Progenitor cell of endocrine pancreas (in vitro differentiated cells): ENCODE results near the gene HK2. TPM values are rescaled to one million over a fixed set of nuclear protein-coding genes. Genes with fewer than 3 reads are reported as not detected.

Experiments used
- DNase-seq: peaks from one replicate; pipeline ENCODE4 v3.0.0; 2021; ENCODE audit warnings: low spot score; ENCODE audit not compliant: unreplicated experiment
- H3K27ac Mint-ChIP-seq: 2 replicates; pipeline ENCODE4 v1.8.0; 2021; ENCODE audit warnings: mild to moderate bottlenecking, moderate library complexity, mixed read lengths
- H3K27me3 Mint-ChIP-seq: 2 replicates; pipeline ENCODE4 v1.8.0; 2021; ENCODE audit warnings: mixed read lengths
- H3K36me3 Mint-ChIP-seq: 2 replicates; pipeline ENCODE4 v1.8.0; 2022; ENCODE audit warnings: mixed read lengths; ENCODE audit not compliant: insufficient read depth
- H3K4me1 Mint-ChIP-seq: 2 replicates; pipeline ENCODE4 v1.8.0; 2021; ENCODE audit warnings: low read depth, mixed read lengths
- H3K4me3 Mint-ChIP-seq: 2 replicates; pipeline ENCODE4 v1.8.0; 2021; ENCODE audit warnings: low read depth, mild to moderate bottlenecking, moderate library complexity, mixed read lengths
- H3K9me3 Mint-ChIP-seq: 2 replicates; pipeline ENCODE4 v1.8.0; 2021; ENCODE audit warnings: low read depth, mixed read lengths
- CTCF ChIP-seq: fragments of 200-600 bp; sonication (generic); IDR thresholded peaks from one replicate; pipeline ENCODE4 v1.5.0; 2021; ENCODE audit warnings: antibody characterized with exemption, mild to moderate bottlenecking; ENCODE audit not compliant: unreplicated experiment
- total RNA-seq: library from RNA; stranded (reverse); gene quantifications from 2 replicates; pipeline ENCODE4 v1.2.1, GENCODE V29; 2021

The HK2 gene
- total RNA-seq, 1 donor from 2014 or later = 18.2 TPM

GRCh38 chr2:74844752-74845151 lies 10.8 kb downstream of the HK2 start:
- Mint-ChIP-seq H3K9me3 (no peaks in the 10 kb centered on the region), H3K27ac (no peak overlapping the region), H3K36me3 (peaks cover 2% of the 10 kb centered on the region), H3K27me3 (no peaks in the 10 kb centered on the region), H3K4me1 (peaks cover 39% of the 10 kb centered on the region), H3K4me3 (no peak overlapping the region)
- DNase-seq = no peak
- TF ChIP-seq CTCF = no peak

- DNase-seq = no peak
- Mint-ChIP-seq H3K36me3 (peaks cover 2% of the 10 kb centered on the region), H3K9me3 (no peaks in the 10 kb centered on the region), H3K4me1 (peaks cover 44% of the 10 kb centered on the region), H3K27ac (peak overlapping the region; percentile 73), H3K4me3 (no peak overlapping the region), H3K27me3 (no peaks in the 10 kb centered on the region)
- TF ChIP-seq CTCF = no peak
These were observed 11.4 kb downstream of the HK2 start for GRCh38 chr2:74845217-74845751.

GRCh38 chr2:74845991-74846390 lies 12.1 kb downstream of the HK2 start:
- no peak for TF ChIP-seq CTCF
- H3K4me3 Mint-ChIP-seq = no peak overlapping the region
- no peak for DNase-seq
- no peaks in the 10 kb centered on the region for H3K9me3 Mint-ChIP-seq
- H3K4me1 Mint-ChIP-seq = peaks cover 46% of the 10 kb centered on the region
- no peaks in the 10 kb centered on the region for H3K27me3 Mint-ChIP-seq
- H3K27ac Mint-ChIP-seq = no peak overlapping the region
- peaks cover under 1% of the 10 kb centered on the region for H3K36me3 Mint-ChIP-seq

- no peak for DNase-seq
- Mint-ChIP-seq H3K9me3 (no peaks in the 10 kb centered on the region), H3K4me1 (peaks cover 47% of the 10 kb centered on the region), H3K4me3 (no peak overlapping the region), H3K27me3 (no peaks in the 10 kb centered on the region), H3K27ac (no peak overlapping the region), H3K36me3 (no peaks in the 10 kb centered on the region)
- TF ChIP-seq CTCF = no peak
These were observed 12.6 kb downstream of the HK2 start for GRCh38 chr2:74846481-74846880.

- Mint-ChIP-seq H3K4me1 (peaks cover 52% of the 10 kb centered on the region), H3K4me3 (no peak overlapping the region), H3K9me3 (no peaks in the 10 kb centered on the region), H3K27me3 (no peaks in the 10 kb centered on the region), H3K27ac (no peak overlapping the region), H3K36me3 (no peaks in the 10 kb centered on the region)
- TF ChIP-seq CTCF = no peak
- DNase-seq = no peak
These were observed 13.3 kb downstream of the HK2 start for GRCh38 chr2:74847070-74847858.
